ENCODE data around the gene PIK3AP1.
"Not testable (repeated sequence)": the region's sequence is repeated elsewhere in the genome, so short reads cannot be mapped to it uniquely, and the experiment has no call there.

- TF ChIP-seq CTCF, POLR2AphosphoS5 (IDR thresholded peaks at IDR 0.05): not testable (repeated sequence)
These were observed 17.1 kb upstream of the PIK3AP1 start for GRCh38 chr10:96737307-96737902.

All from prostate gland (tissue), 2 donors.